HepG2 (cell line): Measurements from ENCODE around the gene SRD5A1. TPM values are rescaled to one million over a fixed set of nuclear protein-coding genes. Genes with fewer than 3 reads are reported as not detected.

Source experiments
- ETS1 ChIP-seq: sonication (generic); formaldehyde crosslinking; IDR thresholded peaks from 2 replicates; pipeline ENCODE4 v1.4.0; 2020; ENCODE audit warnings: missing genetic modification reagents
- HOXA9 ChIP-seq: sonication (generic); formaldehyde crosslinking; IDR thresholded peaks from 2 replicates; pipeline ENCODE4 v1.8.1; 2022; ENCODE audit warnings: missing genetic modification reagents, mild to moderate bottlenecking, moderate library complexity, borderline replicate concordance
- ISL2 ChIP-seq: sonication (generic); formaldehyde crosslinking; IDR thresholded peaks from 2 replicates; pipeline ENCODE4 v1.5.0; 2020; ENCODE audit warnings: missing genetic modification reagents
- KAT2B ChIP-seq: fragments of 150-350 bp; IDR thresholded peaks from 2 replicates; pipeline ENCODE4 v1.6.1; 2014; ENCODE audit warnings: low read depth, low read length, borderline replicate concordance
- NONO ChIP-seq, 2 experiments: fragments of 450-650 bp in 1 of 2; sonication (generic) in 1 of 2; formaldehyde crosslinking in 1 of 2; IDR thresholded peaks in 1 of 2; conservative IDR thresholded peaks in 1 of 2; 2 replicates each; pipeline versions ENCODE4 v1.6.1 to v1.8.0; 2017 to 2022; ENCODE audit warnings: mild to moderate bottlenecking in 1 of 2, missing genetic modification reagents in 1 of 2, moderate library complexity in 1 of 2
- RXRB ChIP-seq: IDR thresholded peaks from 2 replicates; pipeline ENCODE4 v1.6.1; 2016; ENCODE audit warnings: borderline replicate concordance, missing genetic modification reagents, missing compliant biosample characterization
- ZBTB3 ChIP-seq: sonication (generic); formaldehyde crosslinking; IDR thresholded peaks from 2 replicates; pipeline ENCODE4 v1.4.0; 2020; ENCODE audit warnings: low read depth, mild to moderate bottlenecking, moderate library complexity, missing genetic modification reagents, borderline replicate concordance
- ZBTB4 ChIP-seq: sonication (generic); formaldehyde crosslinking; IDR thresholded peaks from 2 replicates; pipeline ENCODE4 v1.4.0; 2020; ENCODE audit warnings: missing genetic modification reagents, mild to moderate bottlenecking, borderline replicate concordance
- ZNF142 ChIP-seq: sonication (generic); formaldehyde crosslinking; IDR thresholded peaks from 2 replicates; pipeline ENCODE4 v1.4.0; 2020; ENCODE audit warnings: missing genetic modification reagents
- ZNF160 ChIP-seq: sonication (generic); formaldehyde crosslinking; IDR thresholded peaks from 2 replicates; pipeline ENCODE4 v1.8.0; 2022; ENCODE audit warnings: mild to moderate bottlenecking, inconsistent platforms, missing genetic modification reagents
- ZNF333 ChIP-seq: sonication (generic); formaldehyde crosslinking; IDR thresholded peaks from 2 replicates; pipeline ENCODE4 v1.4.0; 2020; ENCODE audit warnings: mild to moderate bottlenecking, missing genetic modification reagents, borderline replicate concordance
- ZNF446 ChIP-seq: sonication (generic); formaldehyde crosslinking; IDR thresholded peaks from 2 replicates; pipeline ENCODE4 v1.5.0; 2020; ENCODE audit warnings: mild to moderate bottlenecking, missing genetic modification reagents
- ZNF605 ChIP-seq: sonication (generic); formaldehyde crosslinking; IDR thresholded peaks from 2 replicates; pipeline ENCODE4 v1.8.0; 2022; ENCODE audit warnings: mild to moderate bottlenecking, missing genetic modification reagents
- ZNF780A ChIP-seq: sonication (generic); formaldehyde crosslinking; IDR thresholded peaks from 2 replicates; pipeline ENCODE4 v1.8.0; 2022; ENCODE audit warnings: mild to moderate bottlenecking, missing genetic modification reagents, moderate library complexity
- polyA plus RNA-seq, 8 experiments: library from polyadenylated mRNA; depleted of rRNA in 3 of 8; stranded (reverse) in 7 of 8; unstranded in 1 of 8; fragments of >200 nt; fragmentation: Illumina TruSeq in 4 of 8; extraction: Trizol in 4 of 8; gene quantifications; 2 replicates each; pipeline versions ENCODE4 v1.2.1 to v1.2.3, GENCODE V29; 2011 to 2016; ENCODE audit warnings: low read depth in 4 of 8, missing spikeins in 1 of 8, mixed read lengths in 1 of 8; ENCODE audit not compliant: insufficient read depth in 1 of 8
- total RNA-seq, 5 experiments: library from RNA; depleted of rRNA; stranded (reverse); fragments of >200 nt; fragmentation: Illumina TruSeq; extraction: Trizol; gene quantifications; 2 replicates each; pipeline ENCODE4 v1.2.3, GENCODE V29; 2016; ENCODE audit warnings: low read depth in 1 of 5
- TF ChIP-seq, protein P1 (sequence below): sonication (generic); formaldehyde crosslinking; IDR thresholded peaks from 2 replicates; pipeline ENCODE4 v1.4.0; 2020; ENCODE audit warnings: mild to moderate bottlenecking, missing genetic modification reagents

SRD5A1 gene
- total and polyA plus RNA-seq, 2 of the 13 experiments (the other 11 are each of a cell fraction or from before 2014, with no cell fraction given), result 6.1 to 9.9 TPM

- peak; percentile 86 for TF ChIP-seq ZNF142 (CRISPR knock-in tag)
- peak; percentile 46; the same call in 1 of the 2 replicates for TF ChIP-seq ZNF333
- peak; percentile 93; the same call in 1 of the 2 replicates for TF ChIP-seq ZNF160
- TF ChIP-seq ZBTB4 (CRISPR knock-in tag), result peak; percentile 82
- 0 out of 2 replicates have a peak, but pooled peaks have one; percentile 40 for TF ChIP-seq ZBTB3 (CRISPR knock-in tag)
- TF ChIP-seq NONO (IDR thresholded peaks at IDR 0.05), result no peak
- TF ChIP-seq NONO (CRISPR knock-in tag; conservative IDR thresholded peaks at IDR 0.05), result peak; percentile 93
- TF ChIP-seq ISL2, result peak; percentile 6; the same call in 1 of the 2 replicates
- TF ChIP-seq ZNF446 (CRISPR knock-in tag), result peak; percentile 99
- TF ChIP-seq HOXA9 (CRISPR knock-in tag), result peak; percentile 66
- TF ChIP-seq, protein P1, sequence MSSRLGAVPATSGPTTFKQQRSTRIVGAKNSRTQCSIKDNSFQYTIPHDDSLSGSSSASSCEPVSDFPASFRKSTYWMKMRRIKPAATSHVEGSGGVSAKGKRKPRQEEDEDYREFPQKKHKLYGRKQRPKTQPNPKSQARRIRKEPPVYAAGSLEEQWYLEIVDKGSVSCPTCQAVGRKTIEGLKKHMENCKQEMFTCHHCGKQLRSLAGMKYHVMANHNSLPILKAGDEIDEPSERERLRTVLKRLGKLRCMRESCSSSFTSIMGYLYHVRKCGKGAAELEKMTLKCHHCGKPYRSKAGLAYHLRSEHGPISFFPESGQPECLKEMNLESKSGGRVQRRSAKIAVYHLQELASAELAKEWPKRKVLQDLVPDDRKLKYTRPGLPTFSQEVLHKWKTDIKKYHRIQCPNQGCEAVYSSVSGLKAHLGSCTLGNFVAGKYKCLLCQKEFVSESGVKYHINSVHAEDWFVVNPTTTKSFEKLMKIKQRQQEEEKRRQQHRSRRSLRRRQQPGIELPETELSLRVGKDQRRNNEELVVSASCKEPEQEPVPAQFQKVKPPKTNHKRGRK (CRISPR knock-in tag), result 0 out of 2 replicates have a peak, but pooled peaks have one; percentile 41
- TF ChIP-seq ETS1 (CRISPR knock-in tag), result no peak
- TF ChIP-seq RXRB (CRISPR knock-in tag), result no peak
- no peak for TF ChIP-seq KAT2B
- 0 out of 2 replicates have a peak, but pooled peaks have one; percentile 44 for TF ChIP-seq ZNF780A (CRISPR knock-in tag)
- peak; percentile 83; the same call in 1 of the 2 replicates for TF ChIP-seq ZNF605 (CRISPR knock-in tag)
Measured at GRCh38 chr5:6712577-6713273, 79.5 kb downstream of the SRD5A1 start (continued).
